Stimulated activated CD8-positive, alpha-beta memory T cell treated with anti-CD3 and anti-CD28 coated beads, Interleukin-4, amount 100 ng/mL, for 1 hour (primary cell): Measurements from ENCODE around the gene ASPG.

Experiments used
- DNase-seq, 2 donors: peaks; one replicate each; pipeline ENCODE4 v3.0.0-alpha.2; 2020; ENCODE audit warnings: low read depth in 2 of 2, low spot score in 1 of 2

Gene ASPG

DNA sequence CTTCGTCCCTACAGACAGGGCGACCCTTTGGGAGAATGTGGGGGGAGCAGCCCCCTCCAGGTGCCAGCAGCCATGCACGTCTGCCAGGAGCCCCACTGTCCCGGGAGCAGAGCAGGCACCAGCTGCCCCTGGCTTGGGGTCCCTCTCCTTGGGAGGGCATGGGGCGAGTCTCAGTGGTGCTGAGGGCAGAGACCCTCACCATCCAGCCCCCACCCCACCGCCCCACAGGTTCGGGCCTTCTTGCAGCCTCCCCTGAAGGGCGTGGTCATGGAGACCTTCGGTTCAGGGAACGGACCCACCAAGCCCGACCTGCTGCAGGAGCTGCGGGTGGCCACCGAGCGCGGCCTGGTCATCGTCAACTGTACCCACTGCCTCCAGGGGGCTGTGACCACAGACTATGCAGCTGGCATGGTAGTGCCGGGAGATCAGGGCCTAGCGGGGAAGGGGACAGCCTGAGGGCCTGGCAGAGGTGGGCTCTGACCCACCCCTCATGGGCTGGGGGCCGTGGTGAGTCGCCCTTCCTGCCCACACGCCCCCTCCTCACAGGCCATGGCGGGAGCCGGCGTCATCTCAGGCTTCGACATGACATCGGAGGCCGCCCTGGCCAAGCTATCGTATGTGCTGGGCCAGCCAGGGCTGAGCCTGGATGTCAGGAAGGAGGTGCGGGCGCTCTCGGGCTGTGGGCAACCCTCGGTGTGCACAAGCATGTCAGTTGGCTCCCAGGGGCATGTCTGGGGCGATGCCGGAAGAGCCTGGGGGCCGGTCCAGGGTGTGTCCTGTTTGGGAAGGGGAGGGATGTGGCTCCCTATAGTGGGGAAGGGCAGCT, 18.8 kb downstream of the ASPG start:
- no peak for DNase-seq

DNA sequence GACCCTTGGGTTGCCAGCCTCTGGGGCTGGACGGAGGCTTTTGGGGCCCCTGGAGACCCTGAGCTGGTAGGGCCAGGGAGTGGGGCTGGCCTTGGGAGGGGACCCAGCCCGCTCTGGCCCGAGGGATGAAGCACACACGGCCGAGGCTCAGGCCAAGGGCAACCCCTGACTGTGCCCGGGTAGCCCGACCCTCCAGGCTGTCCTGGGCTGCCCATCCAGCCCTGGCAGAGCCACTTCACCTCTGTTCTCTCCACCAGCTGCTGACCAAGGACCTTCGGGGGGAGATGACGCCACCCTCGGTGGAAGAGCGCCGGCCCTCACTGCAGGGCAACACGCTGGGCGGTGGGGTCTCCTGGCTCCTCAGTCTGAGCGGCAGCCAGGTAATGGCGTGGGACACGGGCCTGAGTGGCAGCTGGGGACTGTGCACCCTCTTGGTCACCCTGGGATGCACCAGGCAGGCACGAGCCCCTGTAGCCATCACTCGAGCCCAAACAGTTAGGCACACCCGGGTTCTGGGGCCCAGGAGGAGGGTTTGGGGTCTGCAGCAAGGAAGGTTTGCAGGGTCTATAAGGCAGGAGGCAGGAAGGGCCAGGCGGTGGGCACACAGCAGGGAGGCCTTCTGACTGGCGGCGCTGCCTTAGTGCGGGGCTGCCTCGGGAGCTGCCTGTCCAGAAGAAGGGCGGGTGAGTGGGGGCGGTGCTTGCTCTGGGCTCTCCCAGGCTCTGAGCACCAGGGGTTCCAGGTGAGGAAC, 19.7 kb downstream of the ASPG start:
- no peak for DNase-seq

DNA sequence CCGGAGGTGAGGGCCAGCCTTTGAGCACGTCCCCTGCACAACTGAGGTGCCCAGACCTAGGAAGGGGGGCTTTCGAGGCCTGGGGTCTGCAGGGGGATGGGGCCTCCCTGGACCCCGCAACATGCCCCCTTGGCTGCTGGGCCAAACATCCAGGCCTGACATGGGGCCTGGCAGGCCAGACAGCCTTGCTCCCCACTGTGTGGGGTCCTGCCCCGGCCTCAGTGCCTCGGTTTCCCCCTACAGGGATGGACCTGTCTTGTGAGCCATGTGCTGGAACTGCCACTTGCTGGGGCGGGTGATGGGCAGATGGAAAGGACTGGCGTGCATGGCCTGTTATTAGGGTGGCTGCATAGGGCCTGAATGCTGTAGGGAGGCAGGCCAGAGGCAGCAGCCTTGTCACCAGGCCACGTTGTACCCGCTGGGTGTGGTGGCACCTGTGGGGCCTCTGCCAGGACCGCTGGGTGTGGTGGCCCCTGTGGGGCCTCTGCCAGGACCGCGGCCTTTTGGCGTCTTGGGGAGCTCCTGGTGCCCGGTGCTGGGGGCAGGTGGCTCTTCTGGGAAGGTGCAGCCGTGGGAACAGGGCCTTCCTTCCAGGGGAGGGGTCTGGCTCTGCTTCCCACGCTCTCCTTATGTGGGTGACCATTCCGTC, 20.4 kb downstream of the ASPG start:
- no peak for DNase-seq

DNA sequence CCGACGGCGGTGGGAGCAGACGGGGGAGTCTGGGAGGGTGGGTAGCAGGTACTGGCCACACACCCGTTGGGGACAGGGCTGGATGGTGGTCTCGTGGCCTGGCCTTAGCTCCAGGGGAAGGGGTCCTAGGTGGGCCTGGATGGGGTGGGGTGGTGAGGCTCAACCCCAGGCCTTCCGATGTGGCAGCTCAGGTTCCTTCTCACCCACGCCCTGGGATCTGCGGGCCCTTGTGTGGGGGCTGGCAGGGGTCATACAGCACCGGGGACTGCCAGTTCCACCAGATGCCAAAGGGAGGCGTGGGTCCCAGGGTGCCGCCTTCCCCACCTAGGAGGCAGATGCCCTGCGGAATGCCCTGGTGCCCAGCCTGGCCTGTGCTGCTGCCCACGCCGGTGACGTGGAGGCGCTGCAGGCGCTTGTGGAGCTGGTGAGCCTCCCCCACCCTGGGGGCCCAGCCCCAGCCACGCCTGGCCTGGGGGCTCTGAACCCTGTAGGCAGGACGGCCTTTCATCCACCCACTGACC, 21.0 kb downstream of the ASPG start:
- no peak for DNase-seq

DNA sequence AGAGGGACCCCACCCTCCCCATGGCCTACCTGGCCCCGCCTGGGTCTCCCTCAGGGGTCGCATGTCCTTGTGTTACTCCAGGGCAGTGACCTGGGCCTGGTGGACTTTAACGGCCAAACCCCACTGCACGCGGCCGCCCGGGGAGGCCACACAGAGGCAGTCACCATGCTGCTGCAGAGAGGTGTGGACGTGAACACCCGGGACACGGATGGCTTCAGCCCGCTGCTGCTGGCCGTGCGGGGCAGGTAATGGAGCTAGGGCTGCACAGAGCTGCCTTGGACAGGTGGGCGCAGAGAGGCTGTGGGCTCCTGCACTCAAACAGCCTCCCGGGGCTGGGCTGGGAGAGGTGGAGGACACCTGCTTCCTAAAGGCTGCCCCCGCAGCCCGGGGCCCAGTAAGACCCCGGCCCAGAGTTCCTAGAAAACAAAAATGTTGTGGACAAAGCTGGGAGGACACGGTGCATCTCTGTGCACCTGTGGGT, 21.6 kb downstream of the ASPG start:
- DNase-seq = no peak

DNA sequence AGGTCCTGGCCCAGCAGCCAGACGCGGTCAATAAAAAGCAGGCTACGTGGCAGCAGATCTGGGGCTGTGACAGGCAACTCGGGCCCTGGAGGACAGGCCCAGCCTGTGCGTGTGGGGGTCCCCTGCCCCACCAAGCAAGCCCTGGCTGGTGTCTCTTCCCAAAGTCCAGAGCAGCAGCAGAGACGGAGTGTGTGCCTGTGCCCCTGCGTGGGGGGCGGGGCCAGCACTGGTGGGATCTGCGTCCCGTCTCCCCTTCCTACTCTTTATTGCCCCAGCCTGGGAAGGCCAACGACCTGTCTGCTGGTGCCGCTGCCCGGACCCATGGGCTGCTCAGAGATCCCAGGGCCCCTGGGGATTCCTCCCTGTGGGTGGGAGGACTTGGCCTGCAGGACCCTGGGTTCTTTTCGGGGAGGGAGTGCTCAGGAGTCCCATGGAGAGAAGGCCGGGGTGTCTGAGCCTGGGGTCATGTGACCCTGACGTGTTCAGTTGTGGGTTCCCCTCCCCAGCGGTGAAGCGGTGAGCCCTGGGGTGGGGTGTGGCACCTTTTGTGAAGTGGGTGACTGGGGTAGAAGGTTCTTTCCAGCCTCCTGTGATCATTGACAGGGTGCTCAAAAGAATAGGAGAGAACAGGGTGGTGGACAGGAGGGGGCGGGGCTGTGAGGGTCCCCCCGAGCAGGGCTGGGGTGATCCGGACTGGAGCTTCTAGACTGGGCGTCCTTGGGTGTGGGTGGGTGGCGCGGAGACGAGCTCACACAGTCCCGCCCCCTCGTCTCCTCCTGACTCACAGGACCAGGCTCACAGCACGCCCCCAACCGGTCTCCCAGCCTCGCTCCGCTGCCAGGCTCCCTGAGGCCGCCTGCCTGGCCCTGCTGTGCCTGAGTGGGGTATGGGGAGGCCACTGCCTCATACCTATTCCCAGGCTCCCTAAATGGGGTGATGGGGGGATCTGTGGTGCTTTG, 22.4 kb downstream of the ASPG start:
- no peak for DNase-seq

DNA sequence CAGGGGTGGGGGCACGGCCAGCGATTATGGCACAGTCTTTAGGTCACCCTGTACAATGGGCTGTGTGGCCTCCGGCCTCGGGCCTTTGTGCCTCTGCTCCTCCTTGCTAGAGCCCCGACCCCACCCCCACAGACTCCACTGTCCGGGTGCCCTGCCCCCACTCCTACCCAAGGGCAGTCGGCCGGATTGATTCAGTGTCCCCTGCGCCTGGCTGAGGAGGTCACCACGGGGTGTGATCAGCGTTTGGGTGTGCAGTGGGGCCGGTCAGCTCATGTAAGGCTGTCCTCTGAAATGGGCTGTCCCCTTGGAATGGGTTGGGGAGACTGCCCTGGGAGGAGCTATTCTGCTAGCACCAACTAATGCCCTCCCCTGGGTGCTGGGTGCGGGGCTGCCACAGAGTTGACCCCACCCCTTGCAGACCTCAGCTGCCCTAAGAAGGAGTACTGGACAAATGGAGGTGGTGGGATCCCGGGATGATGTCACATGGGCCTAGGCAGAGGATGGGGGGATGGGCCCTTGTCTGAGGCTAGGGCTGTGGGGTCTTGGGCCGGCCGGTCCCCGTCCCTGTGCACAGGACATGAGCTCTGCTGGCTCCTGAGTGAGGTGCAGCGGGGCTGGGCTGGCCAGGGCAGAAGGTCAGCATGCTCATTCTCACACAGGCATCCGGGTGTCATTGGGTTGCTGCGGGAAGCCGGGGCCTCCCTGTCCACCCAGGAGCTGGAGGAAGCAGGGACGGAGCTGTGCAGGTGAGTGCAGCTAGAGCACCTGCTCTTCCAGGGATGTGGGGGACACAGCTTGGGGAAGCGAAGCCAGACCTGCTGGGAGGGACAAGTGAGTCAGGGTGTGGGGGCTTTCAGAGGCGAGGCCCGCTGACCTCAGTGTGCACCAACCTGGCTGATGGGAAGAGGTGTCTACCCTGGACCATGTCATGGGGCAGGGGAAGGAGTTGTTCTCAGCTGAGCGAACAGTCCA, 23.4 kb downstream of the ASPG start:
- no peak for DNase-seq

DNA sequence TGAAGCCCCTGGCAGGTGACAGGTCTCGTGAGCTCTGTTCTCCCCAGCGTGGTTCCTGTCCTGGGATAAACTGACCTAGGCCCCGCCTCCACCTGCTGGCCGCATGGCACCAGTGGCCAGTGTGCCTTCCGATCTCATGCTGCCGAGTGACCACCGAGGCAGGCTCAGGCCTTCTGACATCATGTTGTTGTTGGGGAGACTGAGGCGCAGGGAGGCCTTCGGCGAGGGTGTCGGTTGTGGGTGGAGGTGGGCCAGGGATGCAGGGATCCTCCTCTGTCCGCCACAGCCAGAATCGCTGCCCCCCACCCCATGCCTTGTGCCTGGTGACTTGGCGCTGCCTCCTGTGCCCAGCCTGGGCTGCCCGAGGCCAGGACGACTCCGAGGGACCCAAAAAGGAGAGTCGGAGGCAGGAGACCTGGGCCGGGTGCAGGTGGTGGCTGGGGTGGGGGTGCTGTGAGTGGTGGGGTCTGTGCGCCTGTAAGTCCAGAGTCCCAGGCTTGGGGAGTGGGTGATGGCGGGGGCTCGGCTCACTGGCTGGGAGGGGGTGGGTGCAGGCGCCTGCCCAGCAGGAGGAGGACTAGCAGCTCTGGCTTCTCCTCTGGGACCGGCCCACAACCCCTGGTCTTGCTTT, 24.3 kb downstream of the ASPG start:
- DNase-seq = no peak

DNA sequence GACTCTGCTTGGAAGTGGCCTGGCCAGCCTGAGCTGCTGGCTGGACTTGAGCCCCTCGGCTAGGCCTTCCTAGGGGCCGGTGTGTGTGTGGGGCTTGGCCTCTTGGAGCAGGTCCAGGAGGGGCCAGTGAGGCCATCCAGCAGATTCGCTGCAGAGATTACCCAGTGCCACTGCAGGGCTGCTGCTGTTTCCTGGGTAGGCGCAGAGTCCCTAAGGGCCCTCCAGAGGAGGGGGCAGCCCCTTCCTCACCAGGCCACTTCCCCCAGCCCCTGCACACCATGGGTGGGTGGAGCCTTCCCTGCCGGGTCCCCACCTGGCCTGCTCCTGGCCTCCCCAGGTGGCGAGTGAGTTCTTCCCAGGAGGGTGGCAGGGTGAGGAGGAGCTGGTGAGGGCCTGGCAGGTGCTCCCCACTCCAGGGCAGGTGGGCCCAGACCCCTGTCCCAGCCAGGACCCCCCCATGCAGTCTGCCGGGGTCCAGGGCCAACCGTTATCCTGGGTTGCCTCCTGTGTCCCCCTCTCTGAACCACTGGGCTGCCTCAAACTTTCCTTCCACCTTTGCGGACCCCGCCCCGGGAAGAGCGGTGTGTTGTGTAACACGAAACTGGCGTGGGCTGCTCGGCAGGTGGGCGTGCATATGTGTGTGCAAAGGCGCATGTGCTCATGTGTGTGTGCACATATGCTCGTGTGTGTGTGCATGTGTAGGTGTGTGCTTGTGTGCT, 25.1 kb downstream of the ASPG start:
- no peak for DNase-seq

DNA sequence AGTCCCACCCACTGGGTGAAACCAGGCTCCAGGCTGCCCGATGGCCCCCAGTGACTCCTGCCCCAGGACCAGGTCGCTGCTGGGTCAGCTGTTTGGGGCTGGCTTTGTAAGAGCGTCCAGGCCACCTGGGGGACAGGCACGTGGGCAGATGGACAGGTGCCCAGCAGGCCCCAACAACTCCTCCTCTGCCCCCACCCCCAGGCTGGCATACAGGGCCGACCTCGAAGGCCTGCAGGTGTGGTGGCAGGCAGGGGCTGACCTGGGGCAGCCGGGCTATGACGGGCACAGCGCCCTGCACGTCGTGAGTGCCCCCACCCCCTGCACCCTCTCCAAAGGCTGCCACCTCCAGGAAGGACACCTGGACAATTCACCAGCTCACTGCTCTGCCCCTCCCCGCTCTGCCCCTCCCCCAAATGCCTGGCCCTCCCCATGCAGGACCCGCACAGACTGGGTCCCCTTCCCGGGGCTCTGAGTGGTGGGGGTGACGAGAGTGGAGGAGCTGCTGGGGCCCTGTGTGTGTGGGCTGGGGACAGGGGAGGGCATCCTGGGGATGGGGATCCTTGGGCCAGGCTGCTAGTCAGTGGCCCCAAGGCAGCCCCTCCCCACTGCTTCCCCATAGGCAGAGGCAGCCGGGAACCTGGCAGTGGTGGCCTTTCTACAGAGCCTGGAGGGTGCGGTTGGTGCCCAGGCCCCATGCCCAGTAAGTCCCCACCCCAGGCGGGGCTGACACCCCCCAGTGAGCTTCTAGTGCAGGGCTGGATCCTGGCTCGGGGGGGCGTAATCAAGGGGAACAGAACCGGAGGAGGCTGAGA, 26.0 kb downstream of the ASPG start:
- DNase-seq = no peak

DNA sequence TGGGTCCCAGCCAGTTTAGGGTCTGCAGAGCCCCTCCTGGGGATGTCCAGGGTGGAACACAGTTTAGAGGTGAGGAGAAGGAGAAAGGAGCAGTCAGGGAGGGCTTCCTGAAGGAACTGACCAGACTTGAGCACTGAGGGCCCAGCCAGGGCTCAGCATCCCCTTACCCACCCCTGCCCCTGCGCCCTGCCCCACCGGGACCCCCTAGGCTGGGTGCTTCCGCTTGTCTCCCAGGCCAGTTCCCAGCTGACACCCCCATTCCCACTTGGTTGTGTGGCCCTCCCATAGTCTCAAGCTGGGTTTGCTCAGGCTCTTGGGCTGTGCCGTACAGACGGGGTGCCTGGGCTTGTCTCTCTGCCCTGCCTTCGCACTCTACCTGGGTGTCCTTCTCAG, 26.6 kb downstream of the ASPG start:
- DNase-seq = no peak

DNA sequence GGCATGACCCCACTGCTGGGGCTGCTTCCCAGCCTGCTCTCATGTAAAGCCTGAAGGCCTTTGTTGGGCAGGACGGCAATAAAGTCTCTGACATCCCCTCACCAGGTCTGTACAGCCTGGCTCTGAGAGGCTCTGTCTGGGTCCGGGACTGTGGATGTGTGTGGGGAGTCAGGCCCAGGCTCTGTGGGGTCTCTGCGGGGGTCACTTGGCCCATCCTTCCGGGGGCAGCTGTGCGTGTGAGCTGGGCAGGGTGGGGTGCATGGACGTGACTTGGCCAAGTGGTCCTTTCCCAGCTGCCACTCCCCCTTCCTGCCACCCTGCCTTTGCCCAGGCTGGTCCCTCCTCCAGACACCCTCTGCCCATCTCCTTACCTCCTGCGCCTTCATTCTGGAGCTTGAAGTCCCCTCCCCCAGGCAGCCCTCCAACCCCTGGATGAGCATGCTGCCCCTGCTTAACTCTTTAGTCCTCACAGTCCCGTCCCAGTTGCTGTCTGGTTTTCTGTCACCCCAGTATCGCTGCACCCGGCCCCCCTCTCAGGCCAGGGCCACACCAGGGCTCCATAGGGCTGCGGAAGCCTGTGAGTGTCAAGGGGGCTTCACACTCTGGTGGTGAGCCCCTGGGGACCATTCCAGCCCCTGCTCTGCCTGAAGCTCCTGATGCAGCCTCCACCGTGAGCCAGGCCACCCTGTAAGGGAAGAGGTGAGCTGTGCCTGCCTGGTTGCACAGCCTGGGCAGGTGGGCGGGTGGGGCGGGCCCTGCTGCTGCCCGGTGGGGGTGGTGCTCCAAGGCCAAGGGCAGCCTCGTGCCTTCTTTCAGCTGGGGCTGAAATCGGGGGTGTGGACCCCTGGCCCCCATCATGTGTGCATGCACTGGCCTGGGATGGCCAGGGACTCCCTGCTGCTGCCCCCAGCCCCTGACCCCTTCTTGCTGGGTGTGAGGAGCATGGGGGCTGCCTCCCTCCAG, 27.4 kb downstream of the ASPG start:
- DNase-seq = no peak

DNA sequence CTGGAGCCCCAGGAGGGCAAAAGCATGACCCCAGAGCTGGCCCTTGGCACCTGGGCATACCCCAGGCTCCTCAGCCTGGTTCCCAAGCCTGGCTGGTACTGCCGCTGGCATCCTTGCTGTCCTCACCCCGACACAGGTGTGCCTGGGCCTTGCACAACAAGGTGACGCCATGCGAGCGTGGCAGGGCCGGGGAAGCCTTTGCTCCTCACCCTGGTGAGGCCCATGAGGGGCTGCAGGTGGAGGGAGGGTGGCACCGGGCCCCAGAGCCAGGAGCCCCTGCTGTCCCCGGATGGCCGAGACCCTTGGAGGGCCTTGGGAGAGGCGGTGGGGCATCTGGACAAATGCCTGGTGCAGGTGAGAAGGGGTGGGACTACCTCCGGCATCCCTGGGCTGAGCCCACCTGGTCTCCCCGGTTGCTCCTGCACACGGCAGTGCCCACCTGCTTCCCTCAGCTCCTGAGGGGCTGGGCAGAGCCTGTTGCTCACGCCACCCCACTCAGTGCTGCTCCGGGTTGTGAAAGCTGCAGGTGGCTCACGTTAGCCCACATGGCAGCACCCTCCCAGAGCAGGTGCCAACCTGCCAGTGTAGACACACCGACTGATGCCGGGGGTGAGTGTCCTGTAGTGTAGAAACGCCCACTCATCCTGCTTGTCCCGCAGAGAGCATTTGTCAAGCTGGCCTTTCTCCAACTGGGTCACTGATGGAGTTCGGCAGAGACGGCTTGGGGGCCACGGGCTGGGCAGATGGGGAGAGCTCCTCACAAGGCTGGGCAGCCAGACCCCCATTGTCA, 28.3 kb downstream of the ASPG start:
- DNase-seq = no peak

DNA sequence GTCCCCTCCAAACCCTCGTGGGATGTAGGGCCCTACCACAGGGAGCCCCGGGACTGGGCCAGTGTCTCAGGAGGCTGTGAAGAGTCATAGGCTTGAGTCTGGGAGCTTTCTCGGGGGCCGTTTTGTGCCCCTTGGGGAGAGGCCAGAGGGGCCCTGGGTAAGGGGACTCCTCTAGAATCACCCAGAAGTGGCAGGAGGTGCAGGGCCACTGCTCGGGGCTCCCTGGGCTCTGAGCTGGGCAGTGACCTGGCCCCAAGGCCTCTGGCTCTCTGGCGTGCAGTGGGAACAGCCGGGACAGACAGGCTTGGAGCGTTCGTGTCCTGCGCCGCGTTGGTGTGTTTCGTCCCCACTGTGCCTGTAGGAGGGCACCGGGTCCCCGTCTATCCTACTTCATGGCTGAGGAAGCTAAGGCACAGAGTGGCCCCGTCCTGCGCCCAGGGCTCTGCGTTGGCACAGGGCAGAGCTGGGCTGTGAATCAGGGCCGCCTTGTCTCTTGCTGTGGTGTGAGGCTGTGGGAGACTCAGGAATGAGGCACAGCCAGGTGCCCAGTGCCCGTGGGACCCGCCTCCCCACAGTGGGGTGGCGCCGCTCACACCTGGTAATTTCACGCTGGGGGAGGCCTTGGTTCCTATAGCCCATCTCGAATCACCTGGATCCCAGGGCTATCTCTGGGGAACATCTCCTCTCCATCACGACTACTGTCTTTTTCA, 29.1 kb downstream of the ASPG start:
- no peak for DNase-seq

DNA sequence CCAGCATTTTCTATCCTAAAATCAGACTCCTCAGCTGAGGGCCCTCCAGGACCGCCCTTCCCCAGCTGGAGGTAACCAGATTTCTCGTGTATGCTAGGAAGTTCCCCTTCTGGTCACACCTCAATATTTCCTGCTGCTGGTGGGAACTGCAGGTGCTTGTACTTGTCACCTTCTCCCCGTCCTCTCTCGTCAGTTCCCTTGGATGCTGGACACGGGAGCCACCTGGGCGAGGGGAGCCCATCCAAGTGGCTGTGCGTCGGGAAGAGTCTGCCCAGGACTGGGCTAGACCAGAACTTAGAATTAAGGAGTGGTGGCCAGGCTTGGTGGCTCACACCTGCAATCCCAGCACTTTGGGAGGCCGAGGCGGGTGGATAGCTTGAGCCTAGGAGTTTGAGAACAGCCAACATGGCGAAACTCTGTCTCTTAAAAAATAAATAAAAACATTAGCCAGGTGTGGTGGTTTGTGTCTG, 29.7 kb downstream of the ASPG start:
- DNase-seq = no peak
